Endothelial cell of umbilical vein (primary cell): ENCODE results near the gene CACNA1B.

Experiments
- JUN ChIP-seq: IDR thresholded peaks from 2 replicates; pipeline ENCODE4 v1.6.1; 2011; ENCODE audit warnings: borderline replicate concordance, low read depth; ENCODE audit not compliant: insufficient read length, insufficient read depth
- TF ChIP-seq, protein P1 (sequence below), 2 donors: IDR thresholded peaks; 1 replicate in 1 of 2; 2 replicates in 1 of 2; pipeline ENCODE4 v1.5.1; 2011; ENCODE audit warnings: low read length in 2 of 2, mild to moderate bottlenecking in 2 of 2, moderate library complexity in 2 of 2, control low read depth in 1 of 2, inconsistent platforms in 1 of 2, low read depth in 1 of 2; ENCODE audit not compliant: insufficient read depth in 1 of 2; ENCODE audit errors: extremely low read depth in 1 of 2

DNA sequence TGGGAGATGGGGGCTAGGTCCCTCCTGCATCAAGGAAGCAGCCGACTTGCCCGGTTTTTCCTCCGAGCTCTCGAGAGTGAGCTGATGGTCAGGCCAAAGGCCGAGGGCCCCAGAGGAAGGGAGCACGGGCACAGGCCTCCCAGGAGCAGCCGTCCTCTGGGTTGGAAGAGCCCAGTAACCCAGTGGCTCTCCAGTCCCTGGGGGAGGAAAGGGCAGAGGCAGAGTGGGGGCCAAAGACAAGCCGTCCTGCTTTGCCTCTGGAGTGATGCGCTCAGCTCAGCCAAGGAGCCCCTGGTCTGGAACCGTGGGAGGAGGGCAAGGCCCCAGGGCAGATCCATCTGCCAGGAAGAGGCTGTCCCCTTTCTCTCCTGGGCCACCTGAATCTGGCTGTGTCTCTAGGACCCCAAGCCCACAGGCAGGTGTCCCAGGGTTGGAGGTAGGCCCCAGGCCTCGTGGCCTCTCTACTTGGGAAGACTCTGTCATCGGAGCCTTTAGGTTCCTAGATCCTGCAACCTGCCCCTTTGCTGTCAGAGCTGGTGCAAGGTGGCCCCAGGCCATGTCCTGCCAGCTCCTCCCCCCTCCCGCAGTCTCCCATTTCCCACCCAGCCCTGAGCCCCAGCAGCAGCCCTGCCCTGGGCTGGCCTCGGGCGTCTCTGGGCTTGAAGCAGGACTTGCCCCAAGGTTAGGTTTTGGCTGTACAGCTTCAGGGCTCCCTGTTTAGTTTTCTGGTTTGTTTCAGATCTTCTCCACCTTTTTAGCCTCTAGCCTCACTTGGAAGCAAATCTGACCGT is 224.1 kb downstream of the CACNA1B start:
- no peak for TF ChIP-seq JUN
- TF ChIP-seq, protein P1, sequence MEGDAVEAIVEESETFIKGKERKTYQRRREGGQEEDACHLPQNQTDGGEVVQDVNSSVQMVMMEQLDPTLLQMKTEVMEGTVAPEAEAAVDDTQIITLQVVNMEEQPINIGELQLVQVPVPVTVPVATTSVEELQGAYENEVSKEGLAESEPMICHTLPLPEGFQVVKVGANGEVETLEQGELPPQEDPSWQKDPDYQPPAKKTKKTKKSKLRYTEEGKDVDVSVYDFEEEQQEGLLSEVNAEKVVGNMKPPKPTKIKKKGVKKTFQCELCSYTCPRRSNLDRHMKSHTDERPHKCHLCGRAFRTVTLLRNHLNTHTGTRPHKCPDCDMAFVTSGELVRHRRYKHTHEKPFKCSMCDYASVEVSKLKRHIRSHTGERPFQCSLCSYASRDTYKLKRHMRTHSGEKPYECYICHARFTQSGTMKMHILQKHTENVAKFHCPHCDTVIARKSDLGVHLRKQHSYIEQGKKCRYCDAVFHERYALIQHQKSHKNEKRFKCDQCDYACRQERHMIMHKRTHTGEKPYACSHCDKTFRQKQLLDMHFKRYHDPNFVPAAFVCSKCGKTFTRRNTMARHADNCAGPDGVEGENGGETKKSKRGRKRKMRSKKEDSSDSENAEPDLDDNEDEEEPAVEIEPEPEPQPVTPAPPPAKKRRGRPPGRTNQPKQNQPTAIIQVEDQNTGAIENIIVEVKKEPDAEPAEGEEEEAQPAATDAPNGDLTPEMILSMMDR (IDR thresholded peaks at IDR 0.05; ENCODE audit: extremely low read depth in 1 of 2, insufficient read depth in 1 of 2, low read depth in 1 of 2, low read length in 2 of 2): no peak
